GM19463 (cell line): Measurements from ENCODE around the gene ABR.
"Not testable (repeated sequence)": the region's sequence is repeated elsewhere in the genome, so short reads cannot be mapped to it uniquely, and the experiment has no call there.

Experiments
- ATAC-seq: cut with Tn5 transposase; IDR thresholded peaks from one replicate; pipeline ENCODE4 v1.9.1; 2021; ENCODE audit warnings: mild to moderate bottlenecking, moderate library complexity; ENCODE audit not compliant: unreplicated experiment

Gene ABR

GRCh38 chr17:1050996-1051925 lies 128.5 kb downstream of the ABR start:
- no peak for ATAC-seq

GRCh38 chr17:1050246-1050995 lies 129.4 kb downstream of the ABR start:
- no peak for ATAC-seq

- ATAC-seq: no peak
Measured at GRCh38 chr17:1049446-1050225, 130.1 kb downstream of the ABR start.

GRCh38 chr17:1048516-1049115 lies 131.2 kb downstream of the ABR start:
- ATAC-seq: not testable (repeated sequence)

GRCh38 chr17:1047879-1048470 lies 131.8 kb downstream of the ABR start:
- no peak for ATAC-seq

GRCh38 chr17:1047177-1047878 lies 132.5 kb downstream of the ABR start:
- no peak for ATAC-seq

GRCh38 chr17:1045456-1045855 lies 134.3 kb downstream of the ABR start:
- no peak for ATAC-seq

GRCh38 chr17:1044387-1045009 lies 135.3 kb downstream of the ABR start:
- ATAC-seq: not testable (repeated sequence)

- ATAC-seq: no peak
Measured at GRCh38 chr17:1043601-1044251, 136.1 kb downstream of the ABR start.

- ATAC-seq: no peak
Measured at GRCh38 chr17:1042486-1042885, 137.3 kb downstream of the ABR start.

- ATAC-seq: no peak
Measured at GRCh38 chr17:1041746-1042145, 138.0 kb downstream of the ABR start.

- no peak for ATAC-seq
Measured at GRCh38 chr17:1040216-1040600, 139.6 kb downstream of the ABR start.

GRCh38 chr17:1039511-1040215 lies 140.1 kb downstream of the ABR start:
- ATAC-seq: no peak

GRCh38 chr17:1039123-1039507 lies 140.7 kb downstream of the ABR start:
- no peak for ATAC-seq

GRCh38 chr17:1038459-1039122 lies 141.2 kb downstream of the ABR start:
- ATAC-seq: no peak

GRCh38 chr17:1037238-1037879 lies 142.4 kb downstream of the ABR start:
- ATAC-seq: no peak

GRCh38 chr17:1036845-1037237 lies 142.9 kb downstream of the ABR start:
- no peak for ATAC-seq
